Right kidney (tissue), 1 donor: Measurements from ENCODE around the gene WDFY3.
A peak's percentile ranks its signal among the peaks of the same experiment; 100 is the strongest.
"Not testable (repeated sequence)": the region's sequence is repeated elsewhere in the genome, so short reads cannot be mapped to it uniquely, and the experiment has no call there.

Source experiments
- DNase-seq: peaks from one replicate; pipeline ENCODE4 v3.0.0-alpha.2; 2016

The WDFY3 gene

GRCh38 chr4:84855774-84856173 is 110.7 kb downstream of the WDFY3 start:
- DNase-seq = no peak

- no peak for DNase-seq
These were observed 114.4 kb downstream of the WDFY3 start for GRCh38 chr4:84852081-84852480.

GRCh38 chr4:84849051-84849640 is 117.3 kb downstream of the WDFY3 start:
- no peak for DNase-seq

GRCh38 chr4:84848432-84848831 is 118.1 kb downstream of the WDFY3 start:
- DNase-seq = no peak

- DNase-seq = no peak
These were observed 118.5 kb downstream of the WDFY3 start for GRCh38 chr4:84847978-84848377.

GRCh38 chr4:84846985-84847384 is 119.5 kb downstream of the WDFY3 start:
- no peak for DNase-seq

GRCh38 chr4:84841435-84841834 is 125.1 kb downstream of the WDFY3 start:
- DNase-seq = no peak

- DNase-seq = no peak
These were observed 128.7 kb downstream of the WDFY3 start for GRCh38 chr4:84837751-84838150.

- not testable (repeated sequence) for DNase-seq
These were observed 136.9 kb downstream of the WDFY3 start for GRCh38 chr4:84829633-84830032.

- no peak for DNase-seq
These were observed 139.8 kb downstream of the WDFY3 start for GRCh38 chr4:84826681-84827080.

- no peak for DNase-seq
These were observed 140.7 kb downstream of the WDFY3 start for GRCh38 chr4:84825701-84826341.

- no peak for DNase-seq
These were observed 145.4 kb downstream of the WDFY3 start for GRCh38 chr4:84821064-84821463.

- DNase-seq = no peak
These were observed 152.3 kb downstream of the WDFY3 start for GRCh38 chr4:84814094-84814750.

GRCh38 chr4:84809946-84810345 is 156.5 kb downstream of the WDFY3 start:
- DNase-seq = no peak

GRCh38 chr4:84808332-84808731 is 158.2 kb downstream of the WDFY3 start:
- no peak for DNase-seq

- DNase-seq = not testable (repeated sequence)
These were observed 159.9 kb downstream of the WDFY3 start for GRCh38 chr4:84806541-84806940.

GRCh38 chr4:84804136-84804535 is 162.4 kb downstream of the WDFY3 start:
- DNase-seq = peak; percentile 3

- no peak for DNase-seq
These were observed 162.8 kb downstream of the WDFY3 start for GRCh38 chr4:84803720-84804119.

- no peak for DNase-seq
These were observed 163.4 kb downstream of the WDFY3 start for GRCh38 chr4:84803116-84803515.

GRCh38 chr4:84800256-84800655 is 166.2 kb downstream of the WDFY3 start:
- no peak for DNase-seq

- DNase-seq = no peak
These were observed 167.2 kb downstream of the WDFY3 start for GRCh38 chr4:84799318-84799717.

- DNase-seq = no peak
These were observed 170.1 kb downstream of the WDFY3 start for GRCh38 chr4:84796394-84796793.

- no peak for DNase-seq
These were observed 173.9 kb downstream of the WDFY3 start for GRCh38 chr4:84792366-84793301.
